B cell (primary cell): Measurements from ENCODE around the gene CDRT4. TPM values are rescaled to one million over a fixed set of nuclear protein-coding genes. Genes with fewer than 3 reads are reported as not detected.

ENCODE experiments used
- ATAC-seq: fragments of 200-7000 bp; cut with Tn5 transposase; one replicate; pipeline ENCODE4 v1.10.0; 2021; ENCODE audit warnings: low read depth, mild to moderate bottlenecking, moderate number of reproducible peaks, moderate library complexity
- CTCF ChIA-PET: fragments of 350-600 bp; sonication (Branson Sonifier 250); formaldehyde crosslinking; loops from one replicate; lab custom pipeline; 2021; ENCODE audit warnings: antibody characterized with exemption, inconsistent platforms; lab: Charles Lee
- POLR2A ChIA-PET: fragments of 350-600 bp; sonication (Branson Sonifier 250); formaldehyde crosslinking; loops from one replicate; lab custom pipeline; 2021; ENCODE audit warnings: antibody characterized with exemption; lab: Charles Lee
- DNase-seq: peaks from one replicate; pipeline ENCODE4 v3.0.0; 2013
- H2AFZ ChIP-seq: 2 replicates; pipeline ENCODE4 v1.6.1; 2012; ENCODE audit warnings: mild to moderate bottlenecking, low read depth, low read length; ENCODE audit not compliant: insufficient read depth, poor library complexity, severe bottlenecking
- H3K27ac ChIP-seq, 2 donors: 1 replicate in 1 of 2; 2 replicates in 1 of 2; pipeline ENCODE4 v1.5.1; 2012 to 2013; ENCODE audit warnings: low read length in 2 of 2, mild to moderate bottlenecking in 2 of 2, moderate library complexity in 1 of 2
- H3K27me3 ChIP-seq, 4 experiments: fragments of 200-600 bp in 1 of 4; sonication (generic) in 1 of 4; replicated peaks in 1 of 4; 1 replicate in 2 of 4; 2 replicates in 2 of 4; pipeline versions ENCODE4 v1.6.1 to v1.7.0; 2013 to 2016; ENCODE audit warnings: low read length in 3 of 4, mild to moderate bottlenecking in 2 of 4, mixed read lengths in 1 of 4, moderate library complexity in 1 of 4; ENCODE audit not compliant: insufficient read depth in 4 of 4, control insufficient read depth in 3 of 4; ENCODE audit errors: control extremely low read depth in 1 of 4
- H3K36me3 ChIP-seq, 2 experiments: replicated peaks in 1 of 2; 1 replicate in 1 of 2; 2 replicates in 1 of 2; pipeline versions ENCODE4 v1.6.1 to v1.7.1; 2013; ENCODE audit warnings: low read length in 1 of 2; ENCODE audit not compliant: insufficient read depth in 2 of 2, control insufficient read depth in 1 of 2; ENCODE audit errors: control extremely low read depth in 1 of 2, extremely low read depth in 1 of 2
- H3K4me1 ChIP-seq, 2 donors: fragments of 200-600 bp in 1 of 2; sonication (generic) in 1 of 2; 1 replicate in 1 of 2; 2 replicates in 1 of 2; pipeline versions ENCODE4 v1.5.1 to v1.6.1; 2013 to 2017; ENCODE audit warnings: low read length in 2 of 2; ENCODE audit not compliant: control insufficient read depth in 2 of 2, insufficient read depth in 2 of 2
- H3K4me2 ChIP-seq: replicated peaks from 2 replicates; pipeline ENCODE3; 2012; ENCODE audit warnings: mild to moderate bottlenecking, low read depth, low read length; ENCODE audit not compliant: poor library complexity, severe bottlenecking
- H3K4me3 ChIP-seq, 5 experiments: fragments of 200-600 bp in 1 of 5; sonication (generic) in 1 of 5; 1 replicate in 3 of 5; 2 replicates in 2 of 5; pipeline versions ENCODE4 v1.5.1 to v1.7.0; 2011 to 2016; ENCODE audit warnings: low read length in 4 of 5, mild to moderate bottlenecking in 4 of 5, low read depth in 2 of 5, control low read depth in 1 of 5, moderate library complexity in 1 of 5; ENCODE audit not compliant: insufficient read depth in 1 of 5; ENCODE audit errors: control extremely low read depth in 1 of 5, extremely low read depth in 1 of 5
- H3K79me2 ChIP-seq: fragments of 200-600 bp; sonication (generic); one replicate; pipeline ENCODE4 v1.6.0; 2016; ENCODE audit warnings: low read length; ENCODE audit not compliant: control insufficient read depth, insufficient read depth
- H3K9ac ChIP-seq: fragments of 200-600 bp; sonication (generic); 2 replicates; pipeline ENCODE4 v1.6.1; 2017; ENCODE audit warnings: mild to moderate bottlenecking, low read length, moderate library complexity
- H3K9me3 ChIP-seq, 3 donors: one replicate each; pipeline versions ENCODE4 v1.6.1 to v1.7.1; 2013; ENCODE audit warnings: low read length in 2 of 3; ENCODE audit not compliant: control insufficient read depth in 2 of 3, insufficient read depth in 1 of 3; ENCODE audit errors: control extremely low read depth in 1 of 3
- H4K20me1 ChIP-seq: 2 replicates; pipeline ENCODE4 v1.6.0; 2012; ENCODE audit warnings: mild to moderate bottlenecking, low read length; ENCODE audit not compliant: insufficient read depth, control insufficient read depth, poor library complexity, severe bottlenecking
- H3K27ac Mint-ChIP-seq: one replicate; pipeline ENCODE4 v1.8.0; 2021; ENCODE audit warnings: mixed read lengths
- H3K27me3 Mint-ChIP-seq: one replicate; pipeline ENCODE4 v1.8.0; 2021; ENCODE audit warnings: mixed read lengths
- H3K4me1 Mint-ChIP-seq: one replicate; pipeline ENCODE4 v1.8.0; 2021; ENCODE audit warnings: mixed read lengths
- H3K4me3 Mint-ChIP-seq: one replicate; pipeline ENCODE4 v1.8.0; 2021; ENCODE audit warnings: mixed read lengths
- H3K9me3 Mint-ChIP-seq: one replicate; pipeline ENCODE4 v1.8.0; 2022; ENCODE audit warnings: mixed read lengths; ENCODE audit not compliant: insufficient read depth
- EZH2 ChIP-seq: IDR thresholded peaks from 2 replicates; pipeline ENCODE4 v1.6.1; 2012; ENCODE audit warnings: borderline replicate concordance, low read depth, mild to moderate bottlenecking, moderate library complexity, low read length; ENCODE audit not compliant: insufficient read depth, poor library complexity, severe bottlenecking
- WGBS: methylation state at CpG from one replicate; pipeline ENCODE4 v1.1.5; 2013; ENCODE audit warnings: missing lambda C conversion rate; ENCODE audit not compliant: insufficient coverage; 5-methylcytosine and 5-hydroxymethylcytosine counted together
- intact Hi-C: fragments of 100-400 bp; cut with micrococcal nuclease; formaldehyde crosslinking; loops from one replicate; pipeline ENCODE4 v1.10.0; 2022
- polyA plus RNA-seq: library from polyadenylated mRNA; depleted of rRNA; stranded (reverse); fragments of >200 nt; gene quantifications from 2 replicates; pipeline ENCODE4 v1.2.3, GENCODE V29; 2012
- total RNA-seq, 2 donors: library from RNA; stranded (reverse); fragments of 120-200 nt in 1 of 2; gene quantifications; 1 replicate in 1 of 2; 2 replicates in 1 of 2; pipeline versions ENCODE4 v1.2.3 to v1.2.4, GENCODE V29; 2013 to 2022
- TF ChIP-seq, protein P1 (sequence below): fragments of 200-600 bp; IDR thresholded peaks from one replicate; pipeline ENCODE4 v1.8.0; 2022; ENCODE audit warnings: antibody characterized with exemption, mild to moderate bottlenecking

The CDRT4 gene
- total and polyA plus RNA-seq, 2 donors (not counting 1 experiment from before 2014, with no cell fraction given): 11.6 to 23.0 TPM

DNA sequence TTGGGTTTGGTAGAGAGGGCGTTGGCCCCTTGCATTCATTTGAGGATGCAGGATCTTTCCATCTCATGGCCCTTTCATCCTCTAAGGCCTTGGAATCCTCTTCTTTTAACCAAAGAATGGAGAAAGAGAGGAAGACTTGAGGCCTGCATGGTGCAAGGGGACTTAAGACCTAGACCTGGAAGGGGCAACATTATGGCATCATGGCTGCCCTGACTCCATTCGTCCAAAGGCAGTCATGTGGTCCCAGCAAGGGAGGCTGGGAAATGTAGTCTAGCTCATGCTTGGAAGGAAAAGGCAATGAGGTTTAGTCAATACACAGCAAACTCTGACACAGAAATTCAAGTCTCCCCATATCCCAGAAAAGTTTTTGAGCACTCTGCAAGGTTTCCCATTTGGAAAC lies 30.7 kb upstream of the CDRT4 start:
- intact Hi-C loops: no loop called here
- no peaks in the 10 kb centered on the region for H4K20me1 ChIP-seq
- CTCF ChIA-PET: no interaction called here
- peaks cover 7% of the 10 kb centered on the region for H3K4me1 Mint-ChIP-seq
- ATAC-seq: no peak
- peaks cover 9 to 10% of the 10 kb centered on the region in 2 donors for H3K4me1 ChIP-seq
- DNase-seq: no peak
- H3K4me3 ChIP-seq: no peak overlapping the region
- H3K4me2 ChIP-seq: no peak overlapping the region
- WGBS: 100% methylated on average over 1 of the region's 2 CpGs
- TF ChIP-seq EZH2: no peak
- TF ChIP-seq, protein P1, sequence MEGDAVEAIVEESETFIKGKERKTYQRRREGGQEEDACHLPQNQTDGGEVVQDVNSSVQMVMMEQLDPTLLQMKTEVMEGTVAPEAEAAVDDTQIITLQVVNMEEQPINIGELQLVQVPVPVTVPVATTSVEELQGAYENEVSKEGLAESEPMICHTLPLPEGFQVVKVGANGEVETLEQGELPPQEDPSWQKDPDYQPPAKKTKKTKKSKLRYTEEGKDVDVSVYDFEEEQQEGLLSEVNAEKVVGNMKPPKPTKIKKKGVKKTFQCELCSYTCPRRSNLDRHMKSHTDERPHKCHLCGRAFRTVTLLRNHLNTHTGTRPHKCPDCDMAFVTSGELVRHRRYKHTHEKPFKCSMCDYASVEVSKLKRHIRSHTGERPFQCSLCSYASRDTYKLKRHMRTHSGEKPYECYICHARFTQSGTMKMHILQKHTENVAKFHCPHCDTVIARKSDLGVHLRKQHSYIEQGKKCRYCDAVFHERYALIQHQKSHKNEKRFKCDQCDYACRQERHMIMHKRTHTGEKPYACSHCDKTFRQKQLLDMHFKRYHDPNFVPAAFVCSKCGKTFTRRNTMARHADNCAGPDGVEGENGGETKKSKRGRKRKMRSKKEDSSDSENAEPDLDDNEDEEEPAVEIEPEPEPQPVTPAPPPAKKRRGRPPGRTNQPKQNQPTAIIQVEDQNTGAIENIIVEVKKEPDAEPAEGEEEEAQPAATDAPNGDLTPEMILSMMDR: no peak
- H3K36me3 ChIP-seq: no peaks in the 10 kb centered on the region
- H3K9me3 ChIP-seq: no peaks in the 10 kb centered on the region
- H3K79me2 ChIP-seq: no peaks in the 10 kb centered on the region
- H3K27me3 ChIP-seq: no peaks in the 10 kb centered on the region
- no peak overlapping the region for H2AFZ ChIP-seq
- H3K27me3 Mint-ChIP-seq: no peaks in the 10 kb centered on the region
- no peak overlapping the region for H3K9ac ChIP-seq
- H3K27ac ChIP-seq: no peak overlapping the region
- H3K27ac Mint-ChIP-seq: no peak overlapping the region
- no peaks in the 10 kb centered on the region for H3K9me3 Mint-ChIP-seq
- POLR2A ChIA-PET: no interaction called here
- H3K4me3 Mint-ChIP-seq: no peak overlapping the region

GRCh38 chr17:15496735-15497670 lies 29.6 kb upstream of the CDRT4 start:
- WGBS: 92% methylated on average over 5 of the region's 7 CpGs
- POLR2A ChIA-PET: no interaction called here
- Histone ChIP-seq H3K27me3 (no peaks in the 10 kb centered on the region), H3K9me3 (no peaks in the 10 kb centered on the region), H3K27ac (no peak overlapping the region), H3K36me3 (no peaks in the 10 kb centered on the region), H3K4me1 (no peaks in the 10 kb centered on the region), H2AFZ (no peak overlapping the region), H3K9ac (no peak overlapping the region), H3K4me2 (no peak overlapping the region), H4K20me1 (no peaks in the 10 kb centered on the region), H3K79me2 (no peaks in the 10 kb centered on the region), H3K4me3 (no peak overlapping the region)
- no peak for DNase-seq
- H3K4me1 Mint-ChIP-seq: no peaks in the 10 kb centered on the region
- intact Hi-C loops: no loop called here
- H3K27me3 Mint-ChIP-seq: no peaks in the 10 kb centered on the region
- H3K4me3 Mint-ChIP-seq: no peak overlapping the region
- no peak for ATAC-seq
- TF ChIP-seq, protein P1: no peak
- no peak for TF ChIP-seq EZH2
- CTCF ChIA-PET: interaction anchor here (0.8 to 1.2 kb wide), 2 partner anchors 9 to 239 kb away, joined by 3 to 4 read pairs; no protein-coding TSS in a partner anchor
- no peak overlapping the region for H3K27ac Mint-ChIP-seq
- H3K9me3 Mint-ChIP-seq: no peaks in the 10 kb centered on the region
